PC-3 (cell line): ENCODE results near the gene FGF18. TPM values are rescaled to one million over a fixed set of nuclear protein-coding genes. Genes with fewer than 3 reads are reported as not detected.

Experiments
- ATAC-seq: fragments of 200-7000 bp; cut with Tn5 transposase; 2 replicates; pipeline ENCODE4 v1.9.1; 2020; ENCODE audit warnings: mild to moderate bottlenecking, moderate library complexity
- BruUV-seq: library from RNA; stranded (reverse); fragments of 400-500 nt; replicated peaks from 2 replicates; lab custom pipeline; 2021; lab: Mats Ljungman, UMichigan
- CTCF ChIA-PET: fragments of 300-600 bp; sonication (Branson Sonifier 250); formaldehyde crosslinking; loops from one replicate; lab custom pipeline; 2022; ENCODE audit warnings: antibody characterized with exemption; lab: Charles Lee
- POLR2A ChIA-PET: fragments of 300-600 bp; sonication (Branson Sonifier 250); formaldehyde crosslinking; loops from one replicate; lab custom pipeline; 2022; ENCODE audit warnings: antibody characterized with exemption; ENCODE audit not compliant: unreplicated experiment; lab: Charles Lee
- DNase-seq: peaks from one replicate; pipeline ENCODE4 v3.0.0-alpha.2; 2015
- H2AFZ ChIP-seq: fragments of 300-600 bp; sonication (generic); 2 replicates; pipeline ENCODE4 v1.6.0; 2016; ENCODE audit warnings: antibody characterized with exemption, low read length
- H3F3A ChIP-seq: fragments of 300-600 bp; sonication (generic); one replicate; pipeline ENCODE4 v1.6.0; 2017; ENCODE audit warnings: antibody characterized with exemption, low read length, control low read depth, mild to moderate bottlenecking; ENCODE audit not compliant: unreplicated experiment
- H3K27ac ChIP-seq: fragments of 300-600 bp; sonication (generic); 2 replicates; pipeline ENCODE4 v1.5.1; 2016; ENCODE audit warnings: mild to moderate bottlenecking, low read length
- H3K27me3 ChIP-seq: fragments of 300-600 bp; sonication (generic); 2 replicates; pipeline ENCODE4 v1.6.1; 2016; ENCODE audit warnings: low read length, mixed read lengths
- H3K36me3 ChIP-seq: fragments of 300-600 bp; sonication (generic); 2 replicates; pipeline ENCODE4 v1.6.1; 2016; ENCODE audit warnings: low read depth, mixed run types, low read length, mixed read lengths
- H3K4me1 ChIP-seq: fragments of 300-600 bp; sonication (generic); 2 replicates; pipeline ENCODE4 v1.5.1; 2016; ENCODE audit warnings: low read length; ENCODE audit not compliant: insufficient read depth
- H3K4me2 ChIP-seq: fragments of 300-600 bp; sonication (generic); 2 replicates; pipeline ENCODE4 v1.6.0; 2016; ENCODE audit warnings: low read length
- H3K4me3 ChIP-seq: fragments of 300-600 bp; sonication (generic); 2 replicates; pipeline ENCODE4 v1.5.1; 2016; ENCODE audit warnings: mild to moderate bottlenecking, low read length, mixed read lengths
- H3K79me2 ChIP-seq: fragments of 300-600 bp; sonication (generic); 2 replicates; pipeline ENCODE4 v1.6.1; 2017; ENCODE audit warnings: low read length, mixed read lengths
- H3K9ac ChIP-seq: fragments of 300-600 bp; sonication (generic); 2 replicates; pipeline ENCODE4 v1.6.0; 2016; ENCODE audit warnings: mild to moderate bottlenecking, low read length
- H3K9me2 ChIP-seq: fragments of 300-600 bp; sonication (generic); replicated peaks from 2 replicates; pipeline ENCODE4 v1.6.1; 2016; ENCODE audit warnings: mixed run types, low read length, mixed read lengths
- H3K9me3 ChIP-seq: fragments of 300-600 bp; sonication (generic); 2 replicates; pipeline ENCODE4 v1.6.1; 2016; ENCODE audit warnings: low read length, mixed read lengths
- H4K20me1 ChIP-seq: fragments of 300-600 bp; sonication (generic); 2 replicates; pipeline ENCODE4 v1.6.1; 2016; ENCODE audit warnings: low read length, mixed read lengths
- CTCF ChIP-seq: fragments of 300-600 bp; sonication (generic); conservative IDR thresholded peaks from 2 replicates; pipeline ENCODE4 v1.5.1; 2017; ENCODE audit warnings: antibody characterized with exemption, low read depth, mild to moderate bottlenecking, low read length
- EZH2 ChIP-seq: fragments of 300-600 bp; sonication (generic); IDR thresholded peaks from one replicate; pipeline ENCODE4 v1.6.1; 2017; ENCODE audit warnings: antibody characterized with exemption, mild to moderate bottlenecking, low read length; ENCODE audit not compliant: unreplicated experiment
- EZH2phosphoT487 ChIP-seq: fragments of 300-600 bp; sonication (generic); IDR thresholded peaks from 2 replicates; pipeline ENCODE4 v1.6.1; 2018; ENCODE audit warnings: mild to moderate bottlenecking, antibody characterized with exemption, low read length, borderline replicate concordance
- intact Hi-C: fragments of 100-400 bp; cut with micrococcal nuclease; formaldehyde crosslinking; loops from 2 replicates; pipeline ENCODE4 v1.9.0; 2023
- total RNA-seq: library from RNA; depleted of rRNA; stranded (reverse); fragments of >200 nt; gene quantifications from 2 replicates; pipeline ENCODE4 v1.2.3, GENCODE V29; 2014

Gene FGF18
- total RNA-seq, 1 experiment from 2014 or later: 0.26 TPM

GRCh38 chr5:171449426-171449825, 30.0 kb downstream of the FGF18 start:
- no peak for ATAC-seq
- no peaks in the 10 kb centered on the region for H3K9me3 ChIP-seq
- H3K9ac ChIP-seq: no peak overlapping the region
- H4K20me1 ChIP-seq: no peaks in the 10 kb centered on the region
- no peaks in the 10 kb centered on the region for H3K79me2 ChIP-seq
- no peak overlapping the region for H3K4me3 ChIP-seq
- ChIA-PET CTCF (no interaction called here), POLR2A (no interaction called here)
- no TSS peak for BruUV-seq
- TF ChIP-seq EZH2phosphoT487: no peak
- TF ChIP-seq EZH2: no peak
- TF ChIP-seq CTCF: no peak
- no peaks in the 10 kb centered on the region for H3K36me3 ChIP-seq
- no peak for DNase-seq
- no peak overlapping the region for H3K27ac ChIP-seq
- H3K4me1 ChIP-seq: no peaks in the 10 kb centered on the region
- intact Hi-C loops: no loop called here
- H3F3A ChIP-seq: no peaks in the 10 kb centered on the region
- peaks cover 29% of the 10 kb centered on the region for H3K27me3 ChIP-seq
- H3K4me2 ChIP-seq: no peak overlapping the region
- no peaks in the 10 kb centered on the region for H3K9me2 ChIP-seq
- H2AFZ ChIP-seq: no peak overlapping the region

DNA sequence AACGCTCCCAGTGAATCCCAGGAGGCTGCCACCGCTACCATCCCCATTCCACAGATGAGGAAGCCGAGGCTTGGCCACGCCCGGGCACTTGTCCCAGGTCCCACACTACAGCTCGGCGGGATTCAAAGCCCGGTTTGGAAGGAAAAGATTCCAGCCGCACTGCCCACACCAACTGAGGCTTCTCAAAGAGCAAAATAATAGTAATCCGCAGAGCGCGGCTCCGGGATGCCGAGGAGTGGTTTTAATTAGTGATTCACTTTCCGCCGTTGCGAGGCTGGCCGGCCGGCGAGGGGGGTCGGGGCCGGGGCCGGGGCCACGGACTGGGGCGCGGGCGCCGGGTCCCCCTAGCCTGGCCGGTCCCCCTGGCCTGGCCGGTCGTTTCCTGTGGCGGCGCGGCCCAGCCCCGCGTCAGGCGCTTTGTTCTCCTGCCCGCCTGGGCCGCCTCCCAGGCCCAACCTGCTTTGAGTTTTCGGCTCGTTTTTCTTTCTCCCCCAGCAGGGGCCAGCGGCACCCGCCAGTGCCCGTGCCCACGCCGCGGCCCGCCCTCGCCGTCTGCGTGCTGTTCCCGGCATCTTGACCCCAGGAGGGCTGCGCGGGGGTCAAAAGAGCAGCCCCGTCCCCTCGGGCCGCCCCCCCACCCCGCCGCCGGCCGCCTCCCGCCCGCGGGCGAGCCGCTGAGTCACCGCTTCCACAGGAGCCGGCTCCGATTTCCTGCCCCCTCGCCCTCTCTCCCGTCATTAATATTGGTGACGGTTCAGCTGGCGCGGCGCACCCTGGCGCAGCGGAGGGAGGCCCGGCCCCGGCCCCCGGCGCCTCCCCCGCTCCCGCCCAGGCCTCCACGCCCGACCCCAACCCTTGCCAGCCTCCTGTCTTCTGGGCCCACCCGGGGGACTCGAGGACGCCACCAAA, 31.2 kb downstream of the FGF18 start:
- Histone ChIP-seq H3K4me1 (no peaks in the 10 kb centered on the region), H3K9me3 (no peaks in the 10 kb centered on the region), H3K4me2 (no peak overlapping the region), H4K20me1 (no peaks in the 10 kb centered on the region), H3K9ac (no peak overlapping the region), H3K27me3 (peaks cover 31% of the 10 kb centered on the region), H3K36me3 (no peaks in the 10 kb centered on the region), H3K79me2 (no peaks in the 10 kb centered on the region), H2AFZ (no peak overlapping the region), H3K27ac (no peak overlapping the region), H3K9me2 (no peaks in the 10 kb centered on the region), H3K4me3 (no peak overlapping the region), H3F3A (no peaks in the 10 kb centered on the region)
- DNase-seq (no peak), ATAC-seq (no peak)
- no TSS peak for BruUV-seq
- ChIA-PET POLR2A (no interaction called here), CTCF (no interaction called here)
- TF ChIP-seq EZH2phosphoT487 (no peak), CTCF (no peak), EZH2 (no peak)
- intact Hi-C loops: no loop called here

- Histone ChIP-seq H3K27ac (no peak overlapping the region), H3K79me2 (no peaks in the 10 kb centered on the region), H3K4me1 (no peaks in the 10 kb centered on the region), H3K9me3 (no peaks in the 10 kb centered on the region), H3K27me3 (peaks cover 38% of the 10 kb centered on the region), H3K9ac (no peak overlapping the region), H4K20me1 (no peaks in the 10 kb centered on the region), H3K4me3 (no peak overlapping the region), H2AFZ (no peak overlapping the region), H3K36me3 (no peaks in the 10 kb centered on the region), H3F3A (no peaks in the 10 kb centered on the region), H3K4me2 (no peak overlapping the region), H3K9me2 (no peaks in the 10 kb centered on the region)
- DNase-seq (no peak), ATAC-seq (no peak)
- TF ChIP-seq CTCF (no peak), EZH2phosphoT487 (no peak), EZH2 (no peak)
- intact Hi-C loops: no loop called here
- ChIA-PET CTCF (no interaction called here), POLR2A (no interaction called here)
- no TSS peak for BruUV-seq
These were observed 32.0 kb downstream of the FGF18 start for GRCh38 chr5:171451421-171451820.
